Smooth muscle cell (in vitro differentiated cells): ENCODE data around the gene ARHGAP32. TPM values are rescaled to one million over a fixed set of nuclear protein-coding genes. Genes with fewer than 3 reads are reported as not detected.
A peak's percentile ranks its signal among the peaks of the same experiment; 100 is the strongest.
"Not testable (repeated sequence)": the region's sequence is repeated elsewhere in the genome, so short reads cannot be mapped to it uniquely, and the experiment has no call there.

Source experiments
- DNase-seq: peaks from one replicate; lab custom pipeline; 2025; ENCODE audit not compliant: unreplicated experiment; lab: John Stamatoyannopoulos, UW
- H2AFZ ChIP-seq: fragments of 200-600 bp; sonication (generic); 2 replicates; pipeline ENCODE4 v1.6.0; 2016; ENCODE audit warnings: antibody characterized with exemption, low read depth, mild to moderate bottlenecking
- H3F3A ChIP-seq: fragments of 200-600 bp; sonication (generic); 2 replicates; pipeline ENCODE4 v1.6.0; 2017; ENCODE audit warnings: antibody characterized with exemption, low read depth
- H3K27ac ChIP-seq: fragments of 200-600 bp; sonication (generic); 2 replicates; pipeline ENCODE4 v1.5.1; 2016; ENCODE audit warnings: low read depth, mild to moderate bottlenecking
- H3K27me3 ChIP-seq: fragments of 200-600 bp; sonication (generic); 2 replicates; pipeline ENCODE4 v1.6.1; 2016; ENCODE audit warnings: low read depth, mild to moderate bottlenecking
- H3K36me3 ChIP-seq: fragments of 200-600 bp; sonication (generic); 2 replicates; pipeline ENCODE4 v1.5.1; 2016; ENCODE audit warnings: low read depth
- H3K4me1 ChIP-seq: fragments of 200-600 bp; sonication (generic); 2 replicates; pipeline ENCODE4 v1.5.1; 2016; ENCODE audit warnings: low read depth
- H3K4me2 ChIP-seq: fragments of 200-600 bp; sonication (generic); 2 replicates; pipeline ENCODE4 v1.6.0; 2016; ENCODE audit warnings: mild to moderate bottlenecking
- H3K4me3 ChIP-seq: fragments of 200-600 bp; sonication (generic); 2 replicates; pipeline ENCODE4 v1.5.1; 2016; ENCODE audit warnings: mild to moderate bottlenecking
- H3K79me2 ChIP-seq: fragments of 200-600 bp; sonication (generic); 2 replicates; pipeline ENCODE4 v1.6.0; 2016; ENCODE audit warnings: low read depth, mild to moderate bottlenecking
- H3K9ac ChIP-seq: fragments of 200-600 bp; sonication (generic); 2 replicates; pipeline ENCODE4 v1.6.0; 2016; ENCODE audit warnings: low read depth
- H3K9me3 ChIP-seq: fragments of 200-600 bp; sonication (generic); replicated peaks from 2 replicates; pipeline ENCODE4 v1.5.1; 2016; ENCODE audit warnings: low read depth
- H4K20me1 ChIP-seq: fragments of 200-600 bp; sonication (generic); 2 replicates; pipeline ENCODE4 v1.6.0; 2016; ENCODE audit warnings: low read depth
- WGBS: methylation state at CpG from one replicate; pipeline ENCODE4 v1.1.7; 2016; ENCODE audit warnings: low lambda C conversion rate; 5-methylcytosine and 5-hydroxymethylcytosine counted together
- polyA plus RNA-seq: library from polyadenylated mRNA; unstranded; fragments of >200 nt; fragmentation: Nextera tagmentation; extraction: Ambion mirVana; gene quantifications from 2 replicates; pipeline ENCODE4 v1.2.1, GENCODE V29; 2016
- total RNA-seq: library from RNA; depleted of rRNA; stranded (reverse); fragments of >200 nt; gene quantifications from 2 replicates; pipeline ENCODE4 v1.2.3, GENCODE V29; 2014
- TF ChIP-seq, protein P1 (sequence below): fragments of 200-600 bp; sonication (generic); IDR thresholded peaks from 2 replicates; pipeline ENCODE4 v1.5.1; 2017; ENCODE audit warnings: borderline replicate concordance, mild to moderate bottlenecking, antibody characterized with exemption; ENCODE audit not compliant: insufficient read depth, poor library complexity, severe bottlenecking

The ARHGAP32 gene
- total and polyA plus RNA-seq, 2 experiments from 2014 or later = 8.8 to 17.8 TPM

DNA sequence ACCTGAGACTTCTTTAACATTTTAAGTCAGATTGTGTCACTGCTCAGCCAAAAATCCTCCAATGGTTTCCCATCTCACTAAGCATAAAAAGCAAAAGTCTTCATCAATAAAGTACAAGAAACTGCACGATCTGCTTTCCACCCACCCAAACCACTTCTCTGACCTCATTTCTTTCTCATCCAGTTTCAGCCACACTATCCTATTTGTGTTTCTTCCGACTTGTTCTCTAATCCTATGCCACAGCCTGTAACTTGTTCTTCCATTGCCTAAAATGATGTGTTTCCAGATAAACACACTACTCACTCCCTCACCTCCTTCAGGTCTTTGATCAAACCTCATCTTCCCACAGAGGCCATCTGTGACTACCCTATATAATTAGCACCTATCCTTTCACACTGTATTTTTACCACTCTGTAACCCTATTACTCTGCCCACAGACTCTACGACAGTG lies 28.4 kb downstream of the ARHGAP32 start:
- no peak overlapping the region for H2AFZ ChIP-seq
- H3K9ac ChIP-seq = no peak overlapping the region
- H3K4me2 ChIP-seq = peak overlapping the region; percentile 3
- no peaks in the 10 kb centered on the region for H3K27me3 ChIP-seq
- TF ChIP-seq, protein P1, sequence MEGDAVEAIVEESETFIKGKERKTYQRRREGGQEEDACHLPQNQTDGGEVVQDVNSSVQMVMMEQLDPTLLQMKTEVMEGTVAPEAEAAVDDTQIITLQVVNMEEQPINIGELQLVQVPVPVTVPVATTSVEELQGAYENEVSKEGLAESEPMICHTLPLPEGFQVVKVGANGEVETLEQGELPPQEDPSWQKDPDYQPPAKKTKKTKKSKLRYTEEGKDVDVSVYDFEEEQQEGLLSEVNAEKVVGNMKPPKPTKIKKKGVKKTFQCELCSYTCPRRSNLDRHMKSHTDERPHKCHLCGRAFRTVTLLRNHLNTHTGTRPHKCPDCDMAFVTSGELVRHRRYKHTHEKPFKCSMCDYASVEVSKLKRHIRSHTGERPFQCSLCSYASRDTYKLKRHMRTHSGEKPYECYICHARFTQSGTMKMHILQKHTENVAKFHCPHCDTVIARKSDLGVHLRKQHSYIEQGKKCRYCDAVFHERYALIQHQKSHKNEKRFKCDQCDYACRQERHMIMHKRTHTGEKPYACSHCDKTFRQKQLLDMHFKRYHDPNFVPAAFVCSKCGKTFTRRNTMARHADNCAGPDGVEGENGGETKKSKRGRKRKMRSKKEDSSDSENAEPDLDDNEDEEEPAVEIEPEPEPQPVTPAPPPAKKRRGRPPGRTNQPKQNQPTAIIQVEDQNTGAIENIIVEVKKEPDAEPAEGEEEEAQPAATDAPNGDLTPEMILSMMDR = no peak
- DNase-seq = no peak
- H4K20me1 ChIP-seq = peaks cover 12% of the 10 kb centered on the region
- no peaks in the 10 kb centered on the region for H3K4me1 ChIP-seq
- H3K79me2 ChIP-seq = peaks cover 75% of the 10 kb centered on the region
- 42% methylated on average over 3 of the region's 3 CpGs for WGBS
- H3K36me3 ChIP-seq = no peaks in the 10 kb centered on the region
- H3K4me3 ChIP-seq = no peak overlapping the region
- peak overlapping the region; percentile 25 for H3K27ac ChIP-seq
- no peaks in the 10 kb centered on the region for H3K9me3 ChIP-seq
- peaks cover 8% of the 10 kb centered on the region for H3F3A ChIP-seq

GRCh38 chr11:129157080-129157479 lies 35.0 kb downstream of the ARHGAP32 start:
- WGBS = 64% methylated on average over 3 of the region's 3 CpGs
- not testable (repeated sequence) for H3K9ac ChIP-seq
- H3K79me2 ChIP-seq = peaks cover 76% of the 10 kb centered on the region

DNA sequence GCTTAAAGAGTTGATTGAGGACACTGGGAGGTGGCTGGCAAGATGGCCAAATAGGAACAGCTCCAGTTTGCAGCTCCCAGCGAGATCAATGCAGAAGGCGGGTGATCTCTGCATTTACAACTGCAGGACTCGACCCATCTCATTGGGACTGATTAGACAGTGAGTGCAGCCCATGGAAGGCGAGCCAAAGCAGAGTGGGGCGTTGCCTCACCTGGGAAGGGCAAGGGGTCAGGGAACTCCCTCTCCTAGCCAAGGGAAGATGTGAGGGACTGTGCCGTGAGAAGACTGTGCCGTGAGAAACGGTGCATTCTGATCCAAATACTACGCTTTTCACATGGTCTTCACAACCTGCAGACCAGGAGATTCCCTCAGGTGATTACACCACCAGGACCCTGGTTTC lies 36.4 kb downstream of the ARHGAP32 start:
- H3F3A ChIP-seq = no peaks in the 10 kb centered on the region
- H3K79me2 ChIP-seq = peaks cover 79% of the 10 kb centered on the region
- H3K4me2 ChIP-seq = peak overlapping the region; percentile 43
- H3K9ac ChIP-seq = no peak overlapping the region
- WGBS = 92% methylated on average over 9 of the region's 9 CpGs
- TF ChIP-seq, protein P1 = no peak
- H3K36me3 ChIP-seq = no peaks in the 10 kb centered on the region
- no peaks in the 10 kb centered on the region for H3K27me3 ChIP-seq
- H3K4me3 ChIP-seq = no peak overlapping the region
- no peaks in the 10 kb centered on the region for H3K9me3 ChIP-seq
- DNase-seq = no peak
- peak overlapping the region; percentile 55 for H3K27ac ChIP-seq
- H4K20me1 ChIP-seq = no peaks in the 10 kb centered on the region
- no peaks in the 10 kb centered on the region for H3K4me1 ChIP-seq
- no peak overlapping the region for H2AFZ ChIP-seq

More at GRCh38 chr11:129157080-129157479, 35.0 kb downstream of the ARHGAP32 start:
- not testable (repeated sequence) for H3K4me1 ChIP-seq, H4K20me1 ChIP-seq, H3K4me3 ChIP-seq, H3K27me3 ChIP-seq, DNase-seq, H2AFZ ChIP-seq, H3K9me3 ChIP-seq, H3K36me3 ChIP-seq, H3F3A ChIP-seq
- Histone ChIP-seq H3K27ac (peak overlapping the region; percentile 55), H3K4me2 (peak overlapping the region; percentile 43)

DNA sequence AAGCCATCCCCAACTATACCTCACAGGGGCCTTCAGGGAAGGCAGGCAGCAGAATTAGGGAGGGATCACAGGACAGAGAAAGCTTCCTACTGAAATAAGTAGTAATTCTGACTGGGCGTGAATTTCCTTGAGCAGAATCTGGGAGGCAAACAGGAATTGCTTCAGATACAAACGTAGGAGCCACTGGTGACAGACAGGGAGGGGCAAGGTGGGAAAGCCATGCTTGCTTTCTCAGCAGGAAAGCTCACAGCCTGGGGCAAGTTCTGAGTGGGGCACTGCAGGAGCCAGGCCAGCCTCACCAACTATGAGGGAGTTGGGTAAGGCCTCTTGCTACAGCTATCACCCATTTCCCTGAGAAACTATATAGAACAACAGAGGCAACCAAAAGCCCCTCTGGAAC lies 43.6 kb downstream of the ARHGAP32 start:
- H3K4me1 ChIP-seq = peaks cover 23% of the 10 kb centered on the region
- H3K79me2 ChIP-seq = peaks cover 92% of the 10 kb centered on the region
- WGBS = 87% methylated on average over 2 of the region's 2 CpGs
- no peak overlapping the region for H3K4me3 ChIP-seq
- H3K27me3 ChIP-seq = no peaks in the 10 kb centered on the region
- H4K20me1 ChIP-seq = no peaks in the 10 kb centered on the region
- H3K9ac ChIP-seq = no peak overlapping the region
- no peaks in the 10 kb centered on the region for H3K36me3 ChIP-seq
- H3K9me3 ChIP-seq = no peaks in the 10 kb centered on the region
- TF ChIP-seq, protein P1 = no peak
- peak overlapping the region; percentile 27 for H3K27ac ChIP-seq
- H3F3A ChIP-seq = peaks cover 12% of the 10 kb centered on the region
- no peak overlapping the region for H2AFZ ChIP-seq
- DNase-seq = no peak
- no peak overlapping the region for H3K4me2 ChIP-seq
